Testis (tissue), 2 donors: ENCODE data around the gene ACAN.

Experiments
- CTCF ChIP-seq, 3 experiments: fragments of 450-650 bp in 2 of 3; fragments of 200-600 bp in 1 of 3; sonication (generic) in 1 of 3; IDR thresholded peaks; one replicate each; pipeline ENCODE4 v1.5.1; 2016 to 2019; ENCODE audit warnings: antibody characterized with exemption in 3 of 3, mild to moderate bottlenecking in 2 of 3, moderate library complexity in 1 of 3
- POLR2A ChIP-seq: fragments of 450-650 bp; IDR thresholded peaks from one replicate; pipeline ENCODE4 v1.6.1; 2017; ENCODE audit warnings: antibody characterized with exemption, mild to moderate bottlenecking, moderate library complexity

- TF ChIP-seq CTCF (IDR thresholded peaks at IDR 0.05) (no peak), POLR2A (no peak)
Observed at GRCh38 chr15:88802250-88802990, 816 bp upstream of the ACAN start.
